ENCODE results near the gene SCAF1. TPM values are rescaled to one million over a fixed set of nuclear protein-coding genes. Genes with fewer than 3 reads are reported as not detected.
A peak's percentile ranks its signal among the peaks of the same experiment; 100 is the strongest.

SCAF1 gene
- total RNA-seq, 1 donor from 2014 or later, result 53.1 TPM

GRCh38 chr19:49690656-49691242 lies 48.7 kb downstream of the SCAF1 start, which contains the start of gene CPT1C:
TSS of gene CPT1C (plus strand) at chr19:49691116. CDS start at chr19:49692253, 1,137 bp downstream.
- intact Hi-C loops (cut with DNase I), result no loop called here
- DNase-seq (ENCODE audit: low spot score), result peak; percentile 86

DNA sequence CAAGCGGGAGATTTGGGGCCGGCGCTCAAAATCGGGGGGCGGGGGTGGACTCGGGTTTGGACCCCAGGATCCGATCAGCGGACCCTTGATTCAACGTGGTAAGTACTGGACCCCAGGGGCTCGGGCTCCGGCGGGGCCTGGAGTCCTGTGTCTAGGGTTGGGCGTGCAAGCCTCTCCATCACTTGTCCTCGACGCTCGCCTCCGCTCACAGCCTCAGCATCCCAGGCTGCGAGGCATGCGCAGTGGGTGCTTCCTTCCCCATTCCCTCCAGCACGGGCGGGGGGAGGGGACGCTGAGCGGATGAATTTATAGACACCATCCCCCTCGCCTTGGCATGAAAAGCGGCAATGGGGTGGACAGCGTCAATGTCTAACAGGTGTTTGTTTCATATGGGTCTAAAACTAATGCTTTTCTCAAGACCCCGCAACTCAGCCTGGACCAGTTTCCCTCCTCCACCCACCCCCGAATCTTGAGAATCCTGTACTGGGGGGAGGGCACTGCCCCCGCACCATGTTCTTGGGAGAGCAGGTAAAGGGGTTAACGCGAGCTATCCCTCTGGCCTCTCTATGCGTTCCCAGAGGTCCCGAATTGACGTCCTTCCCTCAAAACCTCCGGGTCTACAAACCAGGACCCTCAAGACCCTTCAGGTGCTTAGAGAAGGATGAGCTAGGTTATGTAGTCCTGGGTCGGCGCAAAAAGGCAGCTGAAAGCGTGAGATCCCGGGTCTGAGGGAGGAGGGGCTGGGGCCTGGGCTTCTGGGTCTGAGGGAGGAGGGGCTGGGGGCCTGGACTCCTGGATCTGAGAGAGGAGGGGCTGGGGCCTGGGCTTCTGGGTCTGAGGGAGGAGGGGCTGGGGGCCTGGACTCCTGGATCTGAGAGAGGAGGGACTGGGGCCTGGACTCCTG lies 49.5 kb downstream of the SCAF1 start:
- intact Hi-C loops (cut with DNase I), result no loop called here
- DNase-seq (ENCODE audit: low spot score), result no peak

GRCh38 chr19:49692147-49692506 lies 50.1 kb downstream of the SCAF1 start:
- no peak for DNase-seq (ENCODE audit: low spot score)
- intact Hi-C loops (cut with DNase I), result no loop called here

- intact Hi-C loops (cut with DNase I), result no loop called here
- no peak for DNase-seq (ENCODE audit: low spot score)
Observed at GRCh38 chr19:49696115-49696514, 54.1 kb downstream of the SCAF1 start.

DNA sequence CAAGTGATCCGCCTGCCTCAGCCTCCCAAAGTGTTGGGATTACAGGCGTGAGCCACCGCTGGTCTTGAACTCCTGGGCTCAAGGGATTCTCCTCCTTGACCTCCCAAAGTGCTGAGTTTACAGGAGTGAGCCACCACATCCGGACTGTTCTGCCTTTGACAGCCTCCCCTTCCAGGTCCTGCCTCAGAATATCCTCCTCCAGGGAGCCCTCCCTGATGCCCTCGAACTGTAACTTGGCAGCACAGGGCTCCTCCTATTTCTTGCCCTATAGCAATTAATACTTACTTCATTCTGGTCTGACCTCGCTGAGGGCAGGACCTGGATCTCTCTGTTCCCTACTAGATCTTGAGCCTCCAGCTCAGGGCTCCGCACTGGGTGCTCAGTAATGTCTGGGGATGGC lies 54.9 kb downstream of the SCAF1 start:
- DNase-seq (ENCODE audit: low spot score), result no peak
- intact Hi-C loops (cut with DNase I), result no loop called here

DNA sequence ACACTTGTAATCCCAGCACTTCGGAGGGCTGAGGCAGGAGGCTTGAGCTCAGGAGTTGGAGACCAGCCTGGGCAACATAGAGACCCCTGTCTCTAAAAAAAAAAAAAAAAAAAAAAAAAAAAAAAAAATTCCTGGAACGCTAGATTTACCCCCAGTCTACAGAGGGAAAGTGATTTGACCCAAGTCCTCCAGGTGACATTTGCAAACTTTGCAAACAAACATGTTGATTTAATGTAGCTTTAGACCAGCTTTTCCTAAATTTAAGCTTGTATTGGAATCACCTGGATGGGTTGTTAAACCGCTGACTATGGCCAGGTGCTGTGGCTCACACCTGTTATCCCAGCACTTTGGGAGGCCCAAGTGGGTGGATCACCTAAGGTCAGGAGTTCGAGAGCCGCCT lies 57.4 kb downstream of the SCAF1 start:
- no peak for DNase-seq (ENCODE audit: low spot score)
- intact Hi-C loops (cut with DNase I), result no loop called here

DNA sequence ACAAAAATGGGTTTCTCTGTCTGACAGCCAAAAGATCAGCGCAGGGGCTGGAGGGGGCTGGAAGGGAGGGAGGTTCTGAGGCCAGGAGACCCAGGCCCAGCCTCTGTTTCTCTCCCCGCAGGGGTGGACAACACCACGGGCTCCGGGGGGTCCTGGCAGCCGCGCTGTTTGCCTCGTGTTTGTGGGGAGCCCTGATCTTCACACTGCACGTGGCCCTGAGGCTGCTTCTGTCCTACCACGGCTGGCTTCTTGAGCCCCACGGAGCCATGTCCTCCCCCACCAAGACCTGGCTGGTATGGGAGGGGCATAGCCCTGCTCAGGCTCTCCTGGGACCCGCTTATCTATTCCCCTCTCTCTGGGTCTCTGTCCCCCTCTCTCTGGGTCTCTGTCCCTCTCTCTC lies 58.6 kb downstream of the SCAF1 start:
- intact Hi-C loops (cut with DNase I), result no loop called here
- DNase-seq (ENCODE audit: low spot score), result no peak

GRCh38 chr19:49701271-49701786 lies 59.3 kb downstream of the SCAF1 start:
- intact Hi-C loops (cut with DNase I), result no loop called here
- DNase-seq (ENCODE audit: low spot score), result no peak

DNA sequence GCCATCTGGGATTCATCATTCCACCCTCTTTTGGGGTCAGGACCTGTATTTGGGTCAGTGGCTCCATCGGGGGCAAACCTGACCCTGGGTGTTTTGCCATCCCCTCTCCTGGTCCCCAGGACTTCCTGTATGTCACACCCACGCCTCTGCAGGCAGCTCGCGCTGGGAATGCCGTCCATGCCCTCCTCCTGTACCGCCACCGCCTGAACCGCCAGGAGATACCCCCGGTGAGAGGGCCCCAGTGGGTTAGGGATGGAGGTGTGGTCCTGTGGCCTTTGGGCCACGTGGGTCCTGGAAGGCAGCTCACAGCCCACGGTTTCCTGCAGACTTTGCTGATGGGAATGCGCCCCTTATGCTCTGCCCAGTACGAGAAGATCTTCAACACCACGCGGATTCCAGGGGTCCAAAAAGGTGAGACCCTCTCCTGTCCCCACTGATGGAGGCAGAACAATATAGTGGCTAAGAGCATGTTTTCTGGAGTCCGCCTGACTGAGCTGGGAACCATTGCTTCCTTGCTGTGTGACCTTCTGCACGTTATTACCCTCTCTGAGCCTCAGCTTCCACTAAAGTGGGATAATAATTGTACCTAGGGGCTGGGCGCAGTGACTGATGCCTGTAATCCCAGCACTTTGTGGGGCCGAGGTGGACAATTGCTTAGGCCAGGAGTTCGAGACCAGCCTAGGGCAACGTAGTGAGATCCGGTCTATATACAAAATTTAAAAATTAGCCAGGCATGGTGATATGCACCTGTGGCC lies 63.1 kb downstream of the SCAF1 start:
- intact Hi-C loops (cut with DNase I), result no loop called here
- DNase-seq (ENCODE audit: low spot score), result no peak

GRCh38 chr19:49705919-49706318 lies 63.9 kb downstream of the SCAF1 start:
- DNase-seq (ENCODE audit: low spot score), result no peak
- intact Hi-C loops (cut with DNase I), result no loop called here

Small RNAs within 50 kb of the gene (microRNA-seq; reads per million reads assigned to microRNA genes)
- not detected for gene MIR5088

Other genes with a start within 250 kb of the SCAF1 start
- gene PTH2, start 218.8 kb upstream of the SCAF1 start, total RNA-seq, result not detected
- not detected for gene GFY, start 216.8 kb upstream of the SCAF1 start, total RNA-seq
- gene SLC17A7, start 200.7 kb upstream of the SCAF1 start, total RNA-seq, result 1.6 TPM
- 24.2 TPM for gene PIH1D1, start 190.4 kb upstream of the SCAF1 start, total RNA-seq
- 7.7 TPM for gene ALDH16A1, start 189.0 kb upstream of the SCAF1 start, total RNA-seq
- 3.8 TPM for gene FLT3LG, start 168.0 kb upstream of the SCAF1 start, total RNA-seq
- gene RPL13A, start 154.6 kb upstream of the SCAF1 start, total RNA-seq, result 1,030 TPM
- 729 TPM for gene RPS11, start 145.8 kb upstream of the SCAF1 start, total RNA-seq
- 50.6 TPM for gene FCGRT, start 129.5 kb upstream of the SCAF1 start, total RNA-seq
- 14.0 TPM for gene RCN3, start 114.2 kb upstream of the SCAF1 start, total RNA-seq
- gene NOSIP, start 61.7 kb upstream of the SCAF1 start, total RNA-seq, result 34.5 TPM
- gene PRRG2, start 60.9 kb upstream of the SCAF1 start, total RNA-seq, result 0.40 TPM
- gene PRR12, start 51.0 kb upstream of the SCAF1 start, total RNA-seq, result 15.9 TPM
- gene RRAS, start 2.1 kb upstream of the SCAF1 start, total RNA-seq, result 171 TPM
- 33.7 TPM for gene IRF3, start 23.6 kb downstream of the SCAF1 start, total RNA-seq
- gene BCL2L12, start 23.7 kb downstream of the SCAF1 start, total RNA-seq, result 8.9 TPM
- gene PRMT1, start 35.1 kb downstream of the SCAF1 start, total RNA-seq, result 124 TPM
- 0.19 TPM for gene ADM5, start 47.4 kb downstream of the SCAF1 start, total RNA-seq
- 3.1 TPM for gene CPT1C, start 48.9 kb downstream of the SCAF1 start, total RNA-seq
- gene TSKS, start 121.1 kb downstream of the SCAF1 start, total RNA-seq, result 0.24 TPM
- gene AP2A1, start 124.8 kb downstream of the SCAF1 start, total RNA-seq, result 63.9 TPM
- 13.7 TPM for gene FUZ, start 171.1 kb downstream of the SCAF1 start, total RNA-seq
- 33.0 TPM for gene MED25, start 176.1 kb downstream of the SCAF1 start, total RNA-seq
- gene PTOV1, start 208.9 kb downstream of the SCAF1 start, total RNA-seq, result 95.8 TPM
- 49.5 TPM for gene PNKP, start 225.4 kb downstream of the SCAF1 start, total RNA-seq
- gene AKT1S1, start 235.1 kb downstream of the SCAF1 start, total RNA-seq, result 35.8 TPM
- 48.0 TPM for gene TBC1D17, start 235.5 kb downstream of the SCAF1 start, total RNA-seq